GM19240 (cell line): ENCODE results near the gene ZNF3.

Experiments used
- DNase-seq: peaks from one replicate; pipeline ENCODE4 v3.0.0; 2011; ENCODE audit warnings: low spot score; ENCODE audit not compliant: insufficient read length

The ZNF3 gene

DNA sequence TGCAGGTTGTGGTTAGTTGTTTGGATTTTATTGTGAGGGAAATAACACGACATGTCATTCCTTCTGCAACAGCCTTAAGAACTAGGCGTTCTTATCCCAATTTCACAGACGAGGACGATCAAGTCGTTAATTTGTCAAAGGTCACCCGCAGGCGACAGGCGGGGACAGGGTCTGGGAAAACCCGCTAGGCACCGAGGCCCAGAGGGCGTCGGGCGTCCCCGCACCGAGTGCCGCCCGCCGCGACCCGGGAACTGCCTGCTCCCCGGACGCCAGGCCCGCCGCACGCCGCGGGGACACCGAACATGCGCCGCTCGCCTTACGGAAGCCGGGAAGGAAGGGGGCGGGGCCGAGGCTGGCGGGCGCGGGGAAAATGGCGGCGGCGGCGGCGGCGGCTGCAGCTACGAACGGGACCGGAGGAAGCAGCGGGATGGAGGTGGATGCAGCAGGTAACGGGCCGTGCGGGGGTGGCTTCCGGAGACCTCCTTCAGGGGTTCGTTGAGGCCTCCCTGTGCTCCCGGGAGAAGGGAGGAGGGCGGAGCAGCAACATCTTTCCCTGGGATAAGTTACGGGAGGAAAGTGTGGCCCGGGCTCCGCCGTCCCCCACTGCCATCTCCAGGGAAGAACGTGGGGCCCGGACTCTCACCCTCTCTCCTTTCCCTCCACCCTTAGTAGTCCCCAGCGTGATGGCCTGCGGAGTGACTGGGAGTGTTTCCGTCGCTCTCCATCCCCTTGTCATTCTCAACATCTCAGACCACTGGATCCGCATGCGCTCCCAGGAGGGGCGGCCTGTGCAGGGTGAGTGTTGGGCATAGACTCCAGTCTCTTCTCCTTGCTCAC lies 7.3 kb upstream of the ZNF3 start, which contains the start of gene COPS6:
TSS of gene COPS6 (plus strand) at position 349 of the 837 bp plus-strand sequence. CDS start at position 371, 22 bp downstream.
- peak; percentile 56 for DNase-seq

- no peak for DNase-seq
Measured at GRCh38 chr7:100088095-100088620, 6.6 kb upstream of the ZNF3 start.

- DNase-seq, result no peak
Measured at GRCh38 chr7:100087055-100087750, 5.7 kb upstream of the ZNF3 start.

GRCh38 chr7:100085515-100085914 lies 4.0 kb upstream of the ZNF3 start:
- no peak for DNase-seq

DNA sequence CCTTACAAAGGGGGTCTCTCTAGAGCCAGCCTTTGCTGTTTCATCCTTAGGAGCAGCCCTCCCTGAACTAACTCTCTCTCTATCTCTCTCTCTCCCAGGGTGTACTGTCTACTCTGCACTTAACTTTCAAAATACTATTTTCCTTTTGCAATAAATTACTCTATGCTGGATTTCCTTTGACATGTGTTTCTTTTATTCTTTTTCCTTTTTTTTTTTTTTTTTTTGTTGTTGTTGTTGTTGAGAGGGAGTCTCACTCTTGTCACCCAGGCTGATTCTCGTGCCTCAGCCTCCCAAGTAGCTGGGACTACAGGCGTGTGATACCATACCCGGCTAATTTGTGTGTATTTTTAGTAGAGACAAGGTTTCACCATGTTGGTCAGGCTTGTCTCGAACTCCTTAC lies 1.5 kb upstream of the ZNF3 start:
- no peak for DNase-seq

- DNase-seq, result no peak
Measured at GRCh38 chr7:100080907-100081534, 502 bp downstream of the ZNF3 start.

DNA sequence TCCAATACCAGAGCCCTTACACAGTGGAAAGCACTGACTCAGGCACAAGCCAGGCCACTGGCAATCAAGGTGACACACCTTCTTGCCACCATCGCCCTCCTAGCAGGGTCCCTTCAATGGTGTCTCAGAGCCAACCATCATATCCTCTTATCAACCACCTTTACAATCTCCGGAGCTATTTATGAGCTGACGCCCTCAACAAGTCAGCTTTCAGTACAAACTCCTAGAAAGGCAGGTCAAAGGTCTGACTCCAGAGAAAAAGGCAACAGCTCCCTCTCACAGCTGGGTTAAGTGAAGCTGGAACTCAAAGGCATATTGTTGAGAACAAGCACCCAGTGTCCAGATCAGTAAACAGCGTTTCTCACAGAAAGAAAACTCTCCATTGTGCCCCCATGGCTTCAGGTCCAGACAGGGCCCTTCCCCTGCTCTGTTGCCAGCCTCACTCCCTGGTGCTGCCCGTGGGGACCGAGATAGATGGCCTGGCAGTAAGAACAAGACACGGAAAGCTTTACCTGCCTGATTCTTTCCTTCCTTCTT lies 2.4 kb downstream of the ZNF3 start:
- DNase-seq, result no peak

GRCh38 chr7:100077205-100077604 lies 4.3 kb downstream of the ZNF3 start:
- no peak for DNase-seq

GRCh38 chr7:100075418-100075817 lies 6.1 kb downstream of the ZNF3 start:
- DNase-seq, result no peak

GRCh38 chr7:100074841-100075240 lies 6.7 kb downstream of the ZNF3 start:
- no peak for DNase-seq

DNA sequence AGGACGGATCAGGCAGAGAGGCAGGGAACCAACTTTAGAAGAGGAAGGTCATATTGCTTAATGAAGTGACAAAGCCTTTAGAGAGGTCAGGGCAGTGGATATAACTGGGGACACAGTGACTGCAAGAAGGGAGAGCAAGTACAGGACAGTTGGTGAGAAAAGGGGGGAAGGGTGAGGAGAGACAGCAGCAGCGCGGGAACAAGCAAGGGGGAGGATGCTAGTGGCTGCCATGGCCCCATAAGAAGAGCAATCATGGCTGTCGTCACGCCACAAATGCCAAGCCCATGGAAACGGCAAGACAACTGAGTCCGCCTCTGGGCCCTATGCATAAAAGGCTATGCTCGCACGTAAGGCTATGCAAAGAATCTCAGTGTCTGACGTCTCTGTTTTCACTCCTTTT lies 9.1 kb downstream of the ZNF3 start:
- no peak for DNase-seq

DNA sequence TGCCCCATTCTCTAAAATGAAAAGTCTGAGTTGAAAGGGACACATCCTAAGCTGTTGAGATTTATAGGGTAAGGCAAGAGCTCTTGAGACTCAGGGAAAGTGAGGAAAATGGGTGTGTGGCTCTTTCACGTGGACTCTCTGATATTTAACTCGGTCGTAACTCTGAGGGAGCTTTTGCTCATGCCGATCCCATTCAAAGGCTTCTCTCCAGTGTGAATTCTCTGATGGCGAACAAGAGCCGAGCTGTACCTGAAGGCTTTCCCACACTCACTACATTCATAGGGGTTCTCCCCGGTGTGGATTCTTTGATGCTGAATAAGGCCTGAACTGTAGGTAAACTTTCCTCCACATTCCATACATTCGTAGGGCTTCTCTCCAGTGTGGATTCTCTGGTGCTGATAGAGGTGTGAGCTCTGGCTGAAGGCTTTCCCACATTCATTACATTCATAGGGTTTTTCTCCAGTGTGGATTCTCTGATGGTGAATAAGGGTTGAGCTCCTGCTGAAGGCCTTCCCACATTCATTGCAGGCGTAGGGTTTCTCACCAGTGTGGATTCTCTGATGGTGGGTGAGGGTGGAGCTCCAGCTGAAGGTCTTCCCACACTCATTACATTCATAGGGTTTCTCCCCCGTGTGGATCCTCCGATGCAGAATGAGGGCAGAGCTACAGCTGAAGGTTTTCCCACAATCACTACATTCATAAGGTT lies 10.4 kb downstream of the ZNF3 start:
- no peak for DNase-seq

GRCh38 chr7:100069991-100070390 lies 11.5 kb downstream of the ZNF3 start:
- no peak for DNase-seq

DNA sequence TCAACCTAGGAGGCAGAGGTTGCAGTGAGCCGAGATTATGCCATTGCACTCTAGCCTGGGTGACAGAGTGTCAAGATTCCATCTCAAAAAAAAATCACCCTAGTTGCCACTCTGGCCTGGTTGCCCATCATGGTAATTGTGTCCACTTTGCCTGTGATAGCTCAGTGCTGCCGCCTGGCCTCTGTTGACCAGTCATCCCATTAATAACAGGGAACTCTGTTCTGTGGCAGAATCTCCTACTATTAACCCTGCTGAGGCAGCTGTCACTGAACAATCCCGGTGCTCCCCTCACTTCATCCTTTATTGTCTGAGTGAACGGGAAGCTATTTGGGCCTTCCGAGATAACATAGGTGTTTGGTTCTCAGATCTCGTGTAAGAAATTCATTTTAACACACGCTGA lies 14.6 kb downstream of the ZNF3 start:
- no peak for DNase-seq

GRCh38 chr7:100065452-100066186 lies 15.9 kb downstream of the ZNF3 start:
- no peak for DNase-seq

GRCh38 chr7:100064162-100064561 lies 17.4 kb downstream of the ZNF3 start:
- DNase-seq, result no peak

GRCh38 chr7:100063376-100063775 lies 18.1 kb downstream of the ZNF3 start:
- no peak for DNase-seq

GRCh38 chr7:100061518-100062193 lies 19.9 kb downstream of the ZNF3 start:
- no peak for DNase-seq

DNA sequence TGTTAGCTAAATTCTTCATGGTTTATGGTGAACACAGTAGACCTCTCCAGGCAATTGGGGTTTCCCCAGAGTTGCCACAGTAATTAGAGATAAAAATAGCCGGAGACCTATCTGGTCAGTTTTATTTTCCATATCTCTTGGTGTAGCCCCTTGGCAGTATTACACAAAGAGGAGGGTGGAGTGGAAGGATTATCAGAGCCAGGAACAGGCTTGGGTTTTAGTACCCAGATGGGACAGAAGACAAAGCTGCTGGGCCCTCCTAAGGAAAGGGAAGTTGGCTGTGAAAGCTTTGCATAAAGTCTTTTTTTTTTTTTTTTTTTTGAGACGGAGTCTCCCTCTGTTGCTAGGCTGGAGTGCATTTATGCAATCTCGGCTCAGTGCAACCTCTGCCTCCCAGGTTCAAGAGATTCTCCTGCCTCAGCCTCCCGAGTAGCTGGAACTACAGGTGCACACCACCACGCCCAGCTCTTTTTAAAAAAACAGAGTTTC lies 22.2 kb downstream of the ZNF3 start:
- DNase-seq, result no peak

DNA sequence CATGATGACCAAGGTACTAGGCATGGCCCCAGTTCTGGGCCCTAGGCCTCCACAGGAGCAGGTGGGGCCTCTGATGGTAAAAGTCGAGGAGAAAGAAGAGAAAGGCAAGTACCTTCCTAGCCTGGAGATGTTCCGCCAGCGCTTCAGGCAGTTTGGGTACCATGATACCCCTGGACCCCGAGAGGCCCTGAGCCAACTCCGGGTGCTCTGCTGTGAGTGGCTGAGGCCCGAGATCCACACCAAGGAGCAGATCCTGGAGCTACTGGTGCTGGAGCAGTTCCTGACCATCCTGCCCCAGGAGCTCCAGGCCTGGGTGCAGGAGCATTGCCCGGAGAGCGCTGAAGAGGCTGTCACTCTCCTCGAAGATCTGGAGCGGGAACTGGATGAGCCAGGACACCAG lies 24.5 kb downstream of the ZNF3 start:
- no peak for DNase-seq
